IMR-90 (cell line): ENCODE results near the gene RDH12. TPM values are rescaled to one million over a fixed set of nuclear protein-coding genes. Genes with fewer than 3 reads are reported as not detected.

Experiments used
- ATAC-seq: fragments of 200-7000 bp; cut with Tn5 transposase; 2 replicates; pipeline ENCODE4 v1.9.1; 2020; ENCODE audit warnings: low read depth, mild to moderate bottlenecking, moderate library complexity
- BruUV-seq: library from RNA; stranded (reverse); fragments of 400-500 nt; replicated peaks from 2 replicates; lab custom pipeline; 2021; lab: Mats Ljungman, UMichigan
- CTCF ChIA-PET: fragments of 300-600 bp; formaldehyde crosslinking; extraction: SDS; loops from one replicate; lab custom pipeline; 2021; ENCODE audit warnings: antibody characterized with exemption; lab: Yijun Ruan, JAX
- POLR2A ChIA-PET: fragments of 300-600 bp; sonication (Branson Sonifier 250); formaldehyde crosslinking; loops from one replicate; lab custom pipeline; 2022; ENCODE audit warnings: antibody characterized with exemption; ENCODE audit not compliant: unreplicated experiment; lab: Charles Lee
- DNase-seq: peaks from one replicate; pipeline ENCODE4 v3.0.0; 2013
- H2AFZ ChIP-seq: replicated peaks from 2 replicates; pipeline ENCODE3; 2013; ENCODE audit warnings: low read length, mild to moderate bottlenecking; ENCODE audit not compliant: poor library complexity
- H2AK5ac ChIP-seq: 2 replicates; pipeline ENCODE4 v1.6.1; 2013; ENCODE audit warnings: low read depth, low read length, inconsistent platforms
- H2AK9ac ChIP-seq: replicated peaks from 2 replicates; pipeline ENCODE3; 2013; ENCODE audit warnings: mild to moderate bottlenecking, low read depth, low read length, moderate library complexity; ENCODE audit not compliant: poor library complexity
- H2BK120ac ChIP-seq: 2 replicates; pipeline ENCODE4 v1.6.1; 2013; ENCODE audit warnings: low read depth, low read length, inconsistent platforms
- H2BK15ac ChIP-seq: 3 replicates; pipeline ENCODE4 v1.6.1; 2013; ENCODE audit warnings: low read depth, low read length, inconsistent platforms
- H2BK20ac ChIP-seq: 2 replicates; pipeline ENCODE4 v1.6.1; 2013; ENCODE audit warnings: low read depth, mild to moderate bottlenecking, inconsistent platforms, low read length, moderate library complexity
- H2BK5ac ChIP-seq: 2 replicates; pipeline ENCODE4 v1.6.1; 2013; ENCODE audit warnings: mild to moderate bottlenecking, low read depth, low read length, inconsistent platforms; ENCODE audit not compliant: poor library complexity, severe bottlenecking
- H3K14ac ChIP-seq: replicated peaks from 2 replicates; pipeline ENCODE4 v1.6.1; 2013; ENCODE audit warnings: low read depth, low read length, inconsistent platforms
- H3K18ac ChIP-seq: 2 replicates; pipeline ENCODE4 v1.6.1; 2013; ENCODE audit warnings: low read depth, low read length, control low read depth
- H3K23ac ChIP-seq: 2 replicates; pipeline ENCODE4 v1.6.1; 2013; ENCODE audit warnings: low read depth, low read length, inconsistent platforms
- H3K27ac ChIP-seq: 2 replicates; pipeline ENCODE4 v1.5.1; 2013; ENCODE audit warnings: mild to moderate bottlenecking, control low read depth, low read length; ENCODE audit not compliant: insufficient read depth
- H3K27me3 ChIP-seq: 2 replicates; pipeline ENCODE4 v1.6.1; 2013; ENCODE audit warnings: low read length; ENCODE audit not compliant: control insufficient read depth, insufficient read depth
- H3K36me3 ChIP-seq: 2 replicates; pipeline ENCODE4 v1.6.1; 2013; ENCODE audit warnings: low read length, mixed read lengths; ENCODE audit not compliant: control insufficient read depth, insufficient read depth
- H3K4ac ChIP-seq: 2 replicates; pipeline ENCODE4 v1.6.1; 2013; ENCODE audit warnings: low read depth, low read length, inconsistent platforms
- H3K4me1 ChIP-seq: 2 replicates; pipeline ENCODE4 v1.6.1; 2013; ENCODE audit warnings: low read length, mixed read lengths; ENCODE audit not compliant: control insufficient read depth, insufficient read depth
- H3K4me2 ChIP-seq: 2 replicates; pipeline ENCODE4 v1.6.1; 2013; ENCODE audit warnings: low read depth, mild to moderate bottlenecking, control low read depth, low read length, moderate library complexity
- H3K4me3 ChIP-seq: 2 replicates; pipeline ENCODE4 v1.5.1; 2013; ENCODE audit warnings: low read depth, mild to moderate bottlenecking, control low read depth, low read length, moderate library complexity; ENCODE audit not compliant: insufficient read depth
- H3K56ac ChIP-seq: 2 replicates; pipeline ENCODE4 v1.6.1; 2013; ENCODE audit warnings: low read length, inconsistent platforms; ENCODE audit not compliant: insufficient read depth; ENCODE audit errors: extremely low read depth
- H3K79me1 ChIP-seq, 2 experiments: 2 replicates each; pipeline ENCODE4 v1.6.1; 2013; ENCODE audit warnings: low read length in 2 of 2, inconsistent platforms in 1 of 2, low read depth in 1 of 2
- H3K9ac ChIP-seq: 2 replicates; pipeline ENCODE4 v1.6.1; 2013; ENCODE audit warnings: low read depth, low read length, control low read depth
- H3K9me1 ChIP-seq: 2 replicates; pipeline ENCODE4 v1.6.1; 2013; ENCODE audit warnings: low read length, inconsistent platforms; ENCODE audit not compliant: insufficient read depth
- H3K9me3 ChIP-seq: 2 replicates; pipeline ENCODE4 v1.6.1; 2013; ENCODE audit warnings: low read length; ENCODE audit not compliant: control insufficient read depth, insufficient read depth
- H4K20me1 ChIP-seq: 2 replicates; pipeline ENCODE4 v1.6.1; 2013; ENCODE audit warnings: low read length, inconsistent platforms; ENCODE audit not compliant: insufficient read depth
- H4K5ac ChIP-seq: 2 replicates; pipeline ENCODE4 v1.6.1; 2013; ENCODE audit warnings: mild to moderate bottlenecking, low read depth, low read length, control low read depth
- H4K8ac ChIP-seq, 2 experiments: 2 replicates each; pipeline ENCODE4 v1.6.1; 2013; ENCODE audit warnings: low read depth in 2 of 2, low read length in 2 of 2, control low read depth in 1 of 2, inconsistent platforms in 1 of 2
- H4K91ac ChIP-seq: 2 replicates; pipeline ENCODE4 v1.6.1; 2013; ENCODE audit warnings: low read depth, low read length, inconsistent platforms; ENCODE audit not compliant: insufficient read depth
- CHD1 ChIP-seq: IDR thresholded peaks from 2 replicates; pipeline ENCODE4 v1.6.1; 2012; ENCODE audit warnings: low read depth, low read length, improper control_type of control experiment
- FOS ChIP-seq: fragments of 150-350 bp; IDR thresholded peaks from 2 replicates; pipeline ENCODE4 v1.6.1; 2016; ENCODE audit warnings: low read depth, low read length
- MAFK ChIP-seq: IDR thresholded peaks from 2 replicates; pipeline ENCODE4 v1.6.1; 2012; ENCODE audit warnings: low read depth, low read length, improper control_type of control experiment
- MXI1 ChIP-seq: IDR thresholded peaks from 2 replicates; pipeline ENCODE4 v1.6.1; 2012; ENCODE audit warnings: low read depth, mild to moderate bottlenecking, low read length, moderate library complexity, borderline replicate concordance
- RCOR1 ChIP-seq: IDR thresholded peaks from 2 replicates; pipeline ENCODE4 v1.6.1; 2012; ENCODE audit warnings: mild to moderate bottlenecking, low read length, improper control_type of control experiment; ENCODE audit not compliant: insufficient replicate concordance
- USF2 ChIP-seq: fragments of 150-350 bp; IDR thresholded peaks from 2 replicates; pipeline ENCODE4 v1.6.1; 2017; ENCODE audit warnings: mild to moderate bottlenecking, antibody characterized with exemption, low read length, low read depth
- WGBS, 2 experiments: methylation state at CpG; one replicate each; pipeline versions ENCODE4 v1.1.5 to v1.1.7; 2013; ENCODE audit warnings: missing lambda C conversion rate in 2 of 2; ENCODE audit not compliant: insufficient read length in 1 of 2; ENCODE audit errors: extremely low coverage in 2 of 2; 5-methylcytosine and 5-hydroxymethylcytosine counted together
- dilution Hi-C: fragments of 300-500 bp; cut with HindIII; formaldehyde crosslinking; loops from one replicate; pipeline ENCODE4 v1.14.3; 2018; ENCODE audit warnings: low sequenced_read_pairs; ENCODE audit not compliant: unreplicated experiment
- in situ Hi-C: fragments of 300-500 bp; cut with MboI; formaldehyde crosslinking; loops from 3 replicates; pipeline ENCODE4 v1.14.3; 2019; ENCODE audit warnings: low sequenced_read_pairs, inconsistent platforms, mixed read lengths
- intact Hi-C: fragments of 100-400 bp; cut with micrococcal nuclease; formaldehyde crosslinking; loops from 2 replicates; pipeline ENCODE4 v1.10.0; 2022
- polyA plus RNA-seq, 3 experiments: library from polyadenylated mRNA; depleted of rRNA; stranded (reverse); fragments of >200 nt; gene quantifications; 2 replicates each; pipeline ENCODE4 v1.2.3, GENCODE V29; 2012; ENCODE audit warnings: low replicate concordance in 1 of 3
- total RNA-seq: library from RNA; depleted of rRNA; stranded (reverse); fragments of >200 nt; gene quantifications from 2 replicates; pipeline ENCODE4 v1.2.3, GENCODE V29; 2012

RDH12 gene
- total and polyA plus RNA-seq, 2 of the 4 experiments (the other 2 are of a cell fraction), result not detected

GRCh38 chr14:67748312-67748711, 46.6 kb downstream of the RDH12 start:
- Histone ChIP-seq H3K27me3 (no peaks in the 10 kb centered on the region), H3K36me3 (peaks cover 37% of the 10 kb centered on the region), H4K20me1 (no peaks in the 10 kb centered on the region), H4K91ac (no peak overlapping the region), H2BK20ac (no peak overlapping the region), H2BK120ac (no peak overlapping the region), H3K56ac (no peak overlapping the region), H2AFZ (no peak overlapping the region), H3K18ac (no peak overlapping the region), H3K4me2 (no peak overlapping the region), H2BK15ac (no peak overlapping the region), H3K14ac (no peak overlapping the region), H2AK9ac (no peak overlapping the region), H3K27ac (no peak overlapping the region), H4K8ac (no peak overlapping the region), H3K4me3 (no peak overlapping the region), H3K79me1 (no peaks in the 10 kb centered on the region), H3K23ac (no peak overlapping the region), H3K4ac (no peak overlapping the region), H3K9me1 (no peaks in the 10 kb centered on the region; the same call in 1 of the 2 replicates), H2AK5ac (no peak overlapping the region), H3K9me3 (no peaks in the 10 kb centered on the region), H2BK5ac (no peak overlapping the region), H4K5ac (no peak overlapping the region), H3K9ac (no peak overlapping the region), H3K4me1 (no peaks in the 10 kb centered on the region)
- DNase-seq (no peak), ATAC-seq (no peak)
- BruUV-seq, result no TSS peak
- in situ Hi-C loops (no loop called here), intact Hi-C loops (no loop called here), dilution Hi-C loops (no loop called here)
- 92% methylated on average over 2 of the region's 10 CpGs; no CpG with 5 or more reads in 1 of the 2 experiments for WGBS, 2 experiments
- POLR2A ChIA-PET, result no interaction called here
- TF ChIP-seq USF2 (no peak), CHD1 (no peak), RCOR1 (no peak), MAFK (no peak), MXI1 (no peak), FOS (no peak)
- CTCF ChIA-PET, result interaction anchor here (0.6 kb wide), 1 partner anchor 38 kb away, joined by 3 read pairs; no protein-coding TSS in a partner anchor
